IMR-90 (cell line): Measurements from ENCODE around the gene ANTXR2. TPM values are rescaled to one million over a fixed set of nuclear protein-coding genes. Genes with fewer than 3 reads are reported as not detected.

Source experiments
- ATAC-seq: fragments of 200-7000 bp; cut with Tn5 transposase; 2 replicates; pipeline ENCODE4 v1.9.1; 2020; ENCODE audit warnings: low read depth, mild to moderate bottlenecking, moderate library complexity
- BruUV-seq: library from RNA; stranded (reverse); fragments of 400-500 nt; replicated peaks from 2 replicates; lab custom pipeline; 2021; lab: Mats Ljungman, UMichigan
- CTCF ChIA-PET: fragments of 300-600 bp; formaldehyde crosslinking; extraction: SDS; loops from one replicate; lab custom pipeline; 2021; ENCODE audit warnings: antibody characterized with exemption; lab: Yijun Ruan, JAX
- POLR2A ChIA-PET: fragments of 300-600 bp; sonication (Branson Sonifier 250); formaldehyde crosslinking; loops from one replicate; lab custom pipeline; 2022; ENCODE audit warnings: antibody characterized with exemption; ENCODE audit not compliant: unreplicated experiment; lab: Charles Lee
- DNase-seq: peaks from one replicate; pipeline ENCODE4 v3.0.0; 2013
- H2AFZ ChIP-seq: replicated peaks from 2 replicates; pipeline ENCODE3; 2013; ENCODE audit warnings: low read length, mild to moderate bottlenecking; ENCODE audit not compliant: poor library complexity
- H2AK5ac ChIP-seq: 2 replicates; pipeline ENCODE4 v1.6.1; 2013; ENCODE audit warnings: low read depth, low read length, inconsistent platforms
- H2AK9ac ChIP-seq: replicated peaks from 2 replicates; pipeline ENCODE3; 2013; ENCODE audit warnings: mild to moderate bottlenecking, low read depth, low read length, moderate library complexity; ENCODE audit not compliant: poor library complexity
- H2BK120ac ChIP-seq: 2 replicates; pipeline ENCODE4 v1.6.1; 2013; ENCODE audit warnings: low read depth, low read length, inconsistent platforms
- H2BK15ac ChIP-seq: 3 replicates; pipeline ENCODE4 v1.6.1; 2013; ENCODE audit warnings: low read depth, low read length, inconsistent platforms
- H2BK20ac ChIP-seq: 2 replicates; pipeline ENCODE4 v1.6.1; 2013; ENCODE audit warnings: low read depth, mild to moderate bottlenecking, inconsistent platforms, low read length, moderate library complexity
- H2BK5ac ChIP-seq: 2 replicates; pipeline ENCODE4 v1.6.1; 2013; ENCODE audit warnings: mild to moderate bottlenecking, low read depth, low read length, inconsistent platforms; ENCODE audit not compliant: poor library complexity, severe bottlenecking
- H3K14ac ChIP-seq: replicated peaks from 2 replicates; pipeline ENCODE4 v1.6.1; 2013; ENCODE audit warnings: low read depth, low read length, inconsistent platforms
- H3K18ac ChIP-seq: 2 replicates; pipeline ENCODE4 v1.6.1; 2013; ENCODE audit warnings: low read depth, low read length, control low read depth
- H3K23ac ChIP-seq: 2 replicates; pipeline ENCODE4 v1.6.1; 2013; ENCODE audit warnings: low read depth, low read length, inconsistent platforms
- H3K27ac ChIP-seq: 2 replicates; pipeline ENCODE4 v1.5.1; 2013; ENCODE audit warnings: mild to moderate bottlenecking, control low read depth, low read length; ENCODE audit not compliant: insufficient read depth
- H3K27me3 ChIP-seq: 2 replicates; pipeline ENCODE4 v1.6.1; 2013; ENCODE audit warnings: low read length; ENCODE audit not compliant: control insufficient read depth, insufficient read depth
- H3K36me3 ChIP-seq: 2 replicates; pipeline ENCODE4 v1.6.1; 2013; ENCODE audit warnings: low read length, mixed read lengths; ENCODE audit not compliant: control insufficient read depth, insufficient read depth
- H3K4ac ChIP-seq: 2 replicates; pipeline ENCODE4 v1.6.1; 2013; ENCODE audit warnings: low read depth, low read length, inconsistent platforms
- H3K4me1 ChIP-seq: 2 replicates; pipeline ENCODE4 v1.6.1; 2013; ENCODE audit warnings: low read length, mixed read lengths; ENCODE audit not compliant: control insufficient read depth, insufficient read depth
- H3K4me2 ChIP-seq: 2 replicates; pipeline ENCODE4 v1.6.1; 2013; ENCODE audit warnings: low read depth, mild to moderate bottlenecking, control low read depth, low read length, moderate library complexity
- H3K4me3 ChIP-seq: 2 replicates; pipeline ENCODE4 v1.5.1; 2013; ENCODE audit warnings: low read depth, mild to moderate bottlenecking, control low read depth, low read length, moderate library complexity; ENCODE audit not compliant: insufficient read depth
- H3K56ac ChIP-seq: 2 replicates; pipeline ENCODE4 v1.6.1; 2013; ENCODE audit warnings: low read length, inconsistent platforms; ENCODE audit not compliant: insufficient read depth; ENCODE audit errors: extremely low read depth
- H3K79me1 ChIP-seq, 2 experiments: 2 replicates each; pipeline ENCODE4 v1.6.1; 2013; ENCODE audit warnings: low read length in 2 of 2, inconsistent platforms in 1 of 2, low read depth in 1 of 2
- H3K9ac ChIP-seq: 2 replicates; pipeline ENCODE4 v1.6.1; 2013; ENCODE audit warnings: low read depth, low read length, control low read depth
- H3K9me1 ChIP-seq: 2 replicates; pipeline ENCODE4 v1.6.1; 2013; ENCODE audit warnings: low read length, inconsistent platforms; ENCODE audit not compliant: insufficient read depth
- H3K9me3 ChIP-seq: 2 replicates; pipeline ENCODE4 v1.6.1; 2013; ENCODE audit warnings: low read length; ENCODE audit not compliant: control insufficient read depth, insufficient read depth
- H4K20me1 ChIP-seq: 2 replicates; pipeline ENCODE4 v1.6.1; 2013; ENCODE audit warnings: low read length, inconsistent platforms; ENCODE audit not compliant: insufficient read depth
- H4K5ac ChIP-seq: 2 replicates; pipeline ENCODE4 v1.6.1; 2013; ENCODE audit warnings: mild to moderate bottlenecking, low read depth, low read length, control low read depth
- H4K8ac ChIP-seq, 2 experiments: 2 replicates each; pipeline ENCODE4 v1.6.1; 2013; ENCODE audit warnings: low read depth in 2 of 2, low read length in 2 of 2, control low read depth in 1 of 2, inconsistent platforms in 1 of 2
- H4K91ac ChIP-seq: 2 replicates; pipeline ENCODE4 v1.6.1; 2013; ENCODE audit warnings: low read depth, low read length, inconsistent platforms; ENCODE audit not compliant: insufficient read depth
- POLR2A ChIP-seq: IDR thresholded peaks from 2 replicates; pipeline ENCODE4 v1.6.1; 2012; ENCODE audit warnings: mild to moderate bottlenecking, low read depth, low read length
- WGBS, 2 experiments: methylation state at CpG; one replicate each; pipeline versions ENCODE4 v1.1.5 to v1.1.7; 2013; ENCODE audit warnings: missing lambda C conversion rate in 2 of 2; ENCODE audit not compliant: insufficient read length in 1 of 2; ENCODE audit errors: extremely low coverage in 2 of 2; 5-methylcytosine and 5-hydroxymethylcytosine counted together
- dilution Hi-C: fragments of 300-500 bp; cut with HindIII; formaldehyde crosslinking; loops from one replicate; pipeline ENCODE4 v1.14.3; 2018; ENCODE audit warnings: low sequenced_read_pairs; ENCODE audit not compliant: unreplicated experiment
- in situ Hi-C: fragments of 300-500 bp; cut with MboI; formaldehyde crosslinking; loops from 3 replicates; pipeline ENCODE4 v1.14.3; 2019; ENCODE audit warnings: low sequenced_read_pairs, inconsistent platforms, mixed read lengths
- intact Hi-C: fragments of 100-400 bp; cut with micrococcal nuclease; formaldehyde crosslinking; loops from 2 replicates; pipeline ENCODE4 v1.10.0; 2022
- polyA plus RNA-seq, 3 experiments: library from polyadenylated mRNA; depleted of rRNA; stranded (reverse); fragments of >200 nt; gene quantifications; 2 replicates each; pipeline ENCODE4 v1.2.3, GENCODE V29; 2012; ENCODE audit warnings: low replicate concordance in 1 of 3
- total RNA-seq: library from RNA; depleted of rRNA; stranded (reverse); fragments of >200 nt; gene quantifications from 2 replicates; pipeline ENCODE4 v1.2.3, GENCODE V29; 2012

ANTXR2 gene
- total and polyA plus RNA-seq, 2 of the 4 experiments (the other 2 are of a cell fraction), result 46.8 to 88.5 TPM

- H4K91ac ChIP-seq, result no peak overlapping the region
- intact Hi-C loops, result loop anchor here (5.0 kb wide), 1 partner anchor 855 kb away; no protein-coding TSS in a partner anchor
- H2BK20ac ChIP-seq, result no peak overlapping the region
- DNase-seq (no peak), ATAC-seq (no peak)
- H3K9me1 ChIP-seq, result no peaks in the 10 kb centered on the region
- no peaks in the 10 kb centered on the region for H3K4me1 ChIP-seq
- no peak overlapping the region for H2AK5ac ChIP-seq
- H3K9ac ChIP-seq, result no peak overlapping the region
- H3K27me3 ChIP-seq, result no peaks in the 10 kb centered on the region
- dilution Hi-C loops, result no loop called here
- no TSS peak for BruUV-seq
- H3K14ac ChIP-seq, result no peak overlapping the region
- no peak overlapping the region for H4K5ac ChIP-seq
- no peak overlapping the region for H3K4me3 ChIP-seq
- H3K79me1 ChIP-seq, result no peaks in the 10 kb centered on the region; a peak in 1 of 4 replicates
- no peak overlapping the region for H3K27ac ChIP-seq
- H3K4ac ChIP-seq, result no peak overlapping the region
- H3K4me2 ChIP-seq, result no peak overlapping the region
- POLR2A ChIA-PET, result interaction anchor here (0.6 kb wide), 1 partner anchor 1100 kb away, joined by 4 read pairs; no protein-coding TSS in a partner anchor
- H4K20me1 ChIP-seq, result no peaks in the 10 kb centered on the region
- TF ChIP-seq POLR2A, result no peak
- CTCF ChIA-PET, result no interaction called here
- H3K36me3 ChIP-seq, result 0 out of 2 replicates have a peak, but pooled peaks cover 1% of the 10 kb centered on the region
- H2BK120ac ChIP-seq, result no peak overlapping the region
- H2AFZ ChIP-seq, result no peak overlapping the region
- WGBS, 2 experiments, result 60% methylated on average over 1 of the region's 3 CpGs; no CpG with 5 or more reads in 1 of the 2 experiments
- H2BK15ac ChIP-seq, result no peak overlapping the region
- no peaks in the 10 kb centered on the region for H3K9me3 ChIP-seq
- no peak overlapping the region for H2AK9ac ChIP-seq
- H3K56ac ChIP-seq, result no peak overlapping the region
- H2BK5ac ChIP-seq, result no peak overlapping the region
- H3K18ac ChIP-seq, result no peak overlapping the region
- no peak overlapping the region for H3K23ac ChIP-seq
- in situ Hi-C loops, result no loop called here
- H4K8ac ChIP-seq, result no peak overlapping the region
Observed at GRCh38 chr4:79897174-79897573, 175.9 kb downstream of the ANTXR2 start.
